PC-3 (cell line): ENCODE results near the gene OGT.

Source experiments
- CTCF ChIP-seq: fragments of 300-600 bp; sonication (generic); conservative IDR thresholded peaks from 2 replicates; pipeline ENCODE4 v1.5.1; 2017; ENCODE audit warnings: antibody characterized with exemption, low read depth, mild to moderate bottlenecking, low read length
- EZH2 ChIP-seq: fragments of 300-600 bp; sonication (generic); IDR thresholded peaks from one replicate; pipeline ENCODE4 v1.6.1; 2017; ENCODE audit warnings: antibody characterized with exemption, mild to moderate bottlenecking, low read length; ENCODE audit not compliant: unreplicated experiment
- EZH2phosphoT487 ChIP-seq: fragments of 300-600 bp; sonication (generic); IDR thresholded peaks from 2 replicates; pipeline ENCODE4 v1.6.1; 2018; ENCODE audit warnings: mild to moderate bottlenecking, antibody characterized with exemption, low read length, borderline replicate concordance

GRCh38 chrX:71616672-71617529 is 84.0 kb downstream of the OGT start:
- TF ChIP-seq CTCF, result no peak
- TF ChIP-seq EZH2phosphoT487, result no peak
- no peak for TF ChIP-seq EZH2
